Subcutaneous adipose tissue (tissue), 4 donors: ENCODE measurements around the gene MPI. TPM values are rescaled to one million over a fixed set of nuclear protein-coding genes. Genes with fewer than 3 reads are reported as not detected.

Experiments
- total RNA-seq, 4 donors: library from RNA; depleted of rRNA; stranded (reverse); fragments of >200 nt; gene quantifications; one replicate each; pipeline ENCODE4 v1.1.0, GENCODE V29; 2016
- TF ChIP-seq, protein P1 (sequence below): fragments of 450-650 bp; IDR thresholded peaks from one replicate; pipeline ENCODE4 v1.5.1; 2016; ENCODE audit warnings: low read depth, mild to moderate bottlenecking, control low read depth, antibody characterized with exemption, moderate library complexity

Gene MPI
- total RNA-seq, 4 donors from 2014 or later, result 20.2 to 39.9 (median 31.9) TPM

DNA sequence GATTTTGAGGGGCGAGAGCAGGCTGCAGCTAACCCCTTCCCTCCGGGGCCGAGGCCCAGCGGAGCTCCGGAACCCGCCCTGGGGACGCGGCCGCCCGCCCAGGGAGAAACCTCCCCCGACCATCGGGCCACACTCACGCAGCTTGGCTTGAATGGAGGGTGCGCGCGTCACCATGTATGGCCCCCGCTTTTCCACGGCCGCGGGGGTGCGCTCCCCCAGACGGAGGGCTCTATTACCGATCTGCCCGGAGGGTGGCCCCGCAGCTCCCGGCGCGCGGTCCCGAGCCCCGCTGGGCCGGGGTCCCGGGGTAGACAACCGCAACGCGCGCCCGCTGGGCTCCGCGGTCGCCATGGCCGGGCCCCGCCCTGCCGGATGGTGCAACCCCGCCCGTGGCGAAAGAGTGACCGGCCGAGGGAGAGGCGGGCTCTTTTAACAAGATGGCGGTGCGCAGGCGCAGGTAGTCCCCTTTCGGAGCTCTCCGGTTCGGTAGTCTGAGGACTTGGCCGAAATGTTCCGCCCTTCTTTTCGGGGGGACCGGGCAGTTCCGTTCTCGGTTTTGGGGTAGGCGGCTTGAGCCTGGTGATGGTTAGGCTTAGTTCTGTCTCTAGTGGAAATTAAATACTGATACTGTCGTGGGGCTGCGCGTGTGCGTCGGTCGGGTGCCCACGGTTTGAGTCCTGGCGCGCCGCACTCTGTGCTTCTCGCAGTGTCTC is 16.8 kb downstream of the MPI start, which contains the start of gene FAM219B:
Gene FAM219B, minus strand, starts transcription at position 402 of the 713 bp plus-strand sequence. Its CDS starts 51 bp downstream, at position 351.
- TF ChIP-seq, protein P1, sequence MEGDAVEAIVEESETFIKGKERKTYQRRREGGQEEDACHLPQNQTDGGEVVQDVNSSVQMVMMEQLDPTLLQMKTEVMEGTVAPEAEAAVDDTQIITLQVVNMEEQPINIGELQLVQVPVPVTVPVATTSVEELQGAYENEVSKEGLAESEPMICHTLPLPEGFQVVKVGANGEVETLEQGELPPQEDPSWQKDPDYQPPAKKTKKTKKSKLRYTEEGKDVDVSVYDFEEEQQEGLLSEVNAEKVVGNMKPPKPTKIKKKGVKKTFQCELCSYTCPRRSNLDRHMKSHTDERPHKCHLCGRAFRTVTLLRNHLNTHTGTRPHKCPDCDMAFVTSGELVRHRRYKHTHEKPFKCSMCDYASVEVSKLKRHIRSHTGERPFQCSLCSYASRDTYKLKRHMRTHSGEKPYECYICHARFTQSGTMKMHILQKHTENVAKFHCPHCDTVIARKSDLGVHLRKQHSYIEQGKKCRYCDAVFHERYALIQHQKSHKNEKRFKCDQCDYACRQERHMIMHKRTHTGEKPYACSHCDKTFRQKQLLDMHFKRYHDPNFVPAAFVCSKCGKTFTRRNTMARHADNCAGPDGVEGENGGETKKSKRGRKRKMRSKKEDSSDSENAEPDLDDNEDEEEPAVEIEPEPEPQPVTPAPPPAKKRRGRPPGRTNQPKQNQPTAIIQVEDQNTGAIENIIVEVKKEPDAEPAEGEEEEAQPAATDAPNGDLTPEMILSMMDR, result no peak

DNA sequence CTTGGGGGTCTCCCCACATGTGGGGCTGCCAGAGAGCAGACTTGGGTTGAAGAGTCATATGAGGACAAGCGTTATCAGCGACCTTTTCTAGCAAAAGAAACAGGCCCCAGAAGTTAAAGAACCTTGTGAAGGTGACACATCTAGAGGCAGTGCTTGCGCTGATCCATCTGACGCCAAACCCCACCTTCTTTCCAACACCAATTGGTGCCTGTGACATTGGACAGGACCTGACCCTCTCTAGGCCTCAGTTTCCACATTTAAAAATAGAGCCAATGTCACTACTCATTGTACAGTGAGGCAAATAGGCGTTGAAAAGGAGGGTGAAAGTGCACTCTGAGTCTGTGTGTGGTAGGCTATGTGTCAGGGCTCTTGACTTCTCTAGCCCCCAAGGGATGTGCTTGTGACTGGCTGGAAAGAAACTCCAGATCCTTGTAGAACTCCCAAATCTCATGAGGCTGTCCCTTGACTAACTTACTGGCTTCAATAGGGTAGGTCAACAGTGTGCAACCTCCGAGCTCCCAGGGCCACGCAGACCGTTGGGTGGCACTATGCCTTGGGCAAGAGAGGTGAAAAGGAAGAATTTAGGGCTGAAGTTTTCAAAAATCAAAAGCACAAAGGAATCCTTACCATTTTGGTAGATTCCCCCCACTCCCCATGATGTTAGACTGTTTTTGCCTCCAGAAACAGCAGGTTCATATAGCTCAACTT is 17.5 kb downstream of the MPI start:
- TF ChIP-seq, protein P1, result no peak

DNA sequence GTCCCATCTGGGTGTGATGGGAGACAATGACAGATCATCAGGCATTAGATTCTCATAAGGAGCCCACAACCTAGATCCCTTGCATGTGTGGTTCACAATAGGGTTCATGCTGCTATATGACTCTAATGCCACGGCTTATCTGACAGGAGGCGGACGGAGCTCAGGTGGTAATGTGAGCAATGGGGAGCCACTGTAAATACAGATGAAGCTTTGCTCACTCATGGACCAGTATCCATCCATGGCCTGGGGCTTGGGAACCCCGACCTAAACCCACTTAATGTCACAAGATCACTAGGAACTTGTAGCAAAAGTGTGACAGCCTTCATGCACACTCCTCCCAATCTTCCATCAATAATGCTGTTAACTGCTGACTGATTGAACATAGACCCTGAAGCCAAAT is 18.8 kb downstream of the MPI start:
- TF ChIP-seq, protein P1, result no peak

DNA sequence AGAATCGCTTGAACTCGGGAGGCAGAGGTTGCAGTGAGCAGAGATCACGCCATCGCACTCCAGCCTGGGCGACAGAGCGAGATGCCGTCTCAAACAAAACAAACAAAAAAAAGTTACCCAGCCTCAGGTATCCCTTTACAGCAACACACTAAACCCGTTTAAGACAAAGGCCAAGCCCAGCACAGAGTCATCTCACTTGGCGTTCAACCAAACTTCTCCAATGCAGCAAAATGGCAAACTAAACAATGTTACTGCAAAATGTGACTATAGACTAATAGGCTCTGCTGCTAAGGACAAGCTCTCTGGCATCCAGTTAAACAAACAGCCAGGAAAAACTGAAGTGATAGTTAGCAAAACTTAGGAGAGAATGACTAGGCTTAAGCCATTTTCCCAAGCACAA is 23.2 kb downstream of the MPI start:
- TF ChIP-seq, protein P1, result no peak

DNA sequence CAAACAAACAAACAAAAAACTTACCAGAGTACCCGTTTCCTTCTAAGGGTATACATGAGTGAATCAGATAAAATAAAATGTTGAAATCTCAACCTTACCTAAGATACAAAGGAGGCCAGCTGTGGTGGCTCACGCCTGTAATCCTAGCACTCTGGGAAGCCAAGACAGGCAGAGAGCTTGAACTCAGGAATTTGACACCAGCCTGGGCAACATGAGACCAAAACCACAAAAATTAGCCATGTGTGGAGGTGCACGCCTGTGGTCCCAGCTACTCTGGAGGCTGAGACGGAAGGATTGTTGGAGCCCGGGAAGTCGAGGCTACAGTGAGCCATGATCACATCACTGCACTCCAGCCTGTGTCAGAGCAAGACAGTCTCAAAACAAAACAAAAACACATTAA is 27.8 kb downstream of the MPI start:
- TF ChIP-seq, protein P1, result no peak

DNA sequence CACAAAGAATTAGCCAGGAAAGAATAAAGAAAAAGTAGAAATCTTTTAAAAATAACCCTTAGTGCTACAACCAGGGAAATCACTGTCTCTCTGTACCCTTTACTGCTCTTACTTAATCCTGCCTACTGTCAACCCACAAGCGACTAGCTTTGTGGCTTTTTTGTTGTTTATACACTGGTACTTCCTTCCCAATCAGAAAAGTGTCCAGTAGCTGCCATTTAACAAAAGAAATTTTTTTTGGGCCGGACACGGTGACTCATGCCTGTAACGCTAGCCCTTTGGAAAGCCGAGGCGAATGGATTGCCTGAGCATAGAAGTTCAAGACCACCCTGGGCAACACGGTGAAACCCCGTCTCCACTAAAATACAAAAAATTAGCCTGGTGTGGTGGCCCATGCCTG is 30.6 kb downstream of the MPI start:
- TF ChIP-seq, protein P1, result no peak

DNA sequence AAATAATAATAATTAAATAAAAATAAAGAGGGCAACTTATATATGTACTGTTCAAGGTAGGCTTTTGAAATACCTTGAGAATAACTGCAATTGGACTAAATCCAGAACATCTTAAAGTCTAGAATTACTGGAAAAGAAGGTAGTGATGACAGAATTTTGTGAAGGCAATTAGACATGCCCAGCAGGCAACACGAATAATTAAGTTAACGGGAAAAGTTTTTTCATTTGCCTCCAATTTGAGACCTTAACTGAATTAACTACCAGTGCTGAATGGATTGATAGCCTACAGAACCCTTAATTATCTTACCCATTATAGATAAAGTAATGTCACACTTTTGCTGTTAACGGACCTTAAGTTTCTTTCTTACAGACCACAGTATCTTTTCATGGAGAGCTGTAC is 34.7 kb downstream of the MPI start:
- TF ChIP-seq, protein P1, result no peak
